ENCODE measurements around the gene NXF2B. TPM values are rescaled to one million over a fixed set of nuclear protein-coding genes. Genes with fewer than 3 reads are reported as not detected.
"Not testable (repeated sequence)": the region's sequence is repeated elsewhere in the genome, so short reads cannot be mapped to it uniquely, and the experiment has no call there.

NXF2B gene
- total RNA-seq, result 1.0 TPM
- long read RNA-seq, result 0 reads

GRCh38 chrX:102439908-102440307 is at the start of gene NXF2B:
TSS of gene NXF2B (minus strand) at chrX:102440008. CDS start at chrX:102380036, 59,972 bp downstream.
- H3K27ac ChIP-seq; DNase-seq; H3K27me3 ChIP-seq (ENCODE audit: low read depth); intact Hi-C loops (cut with DNase I); H3K4me1 ChIP-seq; H3K9me3 ChIP-seq; H3K4me3 ChIP-seq; H3K36me3 ChIP-seq; ATAC-seq: not testable (repeated sequence)

GRCh38 chrX:102478765-102479164 is 39.0 kb upstream of the NXF2B start:
- H3K27me3 ChIP-seq (ENCODE audit: low read depth); intact Hi-C loops (cut with DNase I); H3K4me1 ChIP-seq; H3K4me3 ChIP-seq; ATAC-seq; H3K9me3 ChIP-seq; H3K36me3 ChIP-seq; H3K27ac ChIP-seq; DNase-seq: not testable (repeated sequence)

GRCh38 chrX:102471762-102472220 is 32.0 kb upstream of the NXF2B start, which contains the start of gene TCP11X2:
TSS of gene TCP11X2 (minus strand) at chrX:102471812.
- H3K4me3 ChIP-seq; intact Hi-C loops (cut with DNase I); H3K36me3 ChIP-seq; H3K27ac ChIP-seq; ATAC-seq; H3K27me3 ChIP-seq (ENCODE audit: low read depth); DNase-seq; H3K9me3 ChIP-seq; H3K4me1 ChIP-seq: not testable (repeated sequence)

GRCh38 chrX:102470215-102470614 is 30.4 kb upstream of the NXF2B start:
- ATAC-seq; intact Hi-C loops (cut with DNase I); H3K9me3 ChIP-seq; H3K27me3 ChIP-seq (ENCODE audit: low read depth); H3K4me1 ChIP-seq; H3K36me3 ChIP-seq; H3K4me3 ChIP-seq; DNase-seq; H3K27ac ChIP-seq: not testable (repeated sequence)

- intact Hi-C loops (cut with DNase I); H3K4me3 ChIP-seq; ATAC-seq; H3K27ac ChIP-seq; H3K9me3 ChIP-seq; H3K36me3 ChIP-seq; H3K4me1 ChIP-seq; H3K27me3 ChIP-seq (ENCODE audit: low read depth); DNase-seq: not testable (repeated sequence)
Measured at GRCh38 chrX:102458615-102459014, 18.8 kb upstream of the NXF2B start.

- intact Hi-C loops (cut with DNase I); H3K27me3 ChIP-seq (ENCODE audit: low read depth); ATAC-seq; DNase-seq; H3K9me3 ChIP-seq; H3K4me3 ChIP-seq; H3K4me1 ChIP-seq; H3K27ac ChIP-seq; H3K36me3 ChIP-seq: not testable (repeated sequence)
Measured at GRCh38 chrX:102414493-102414892, 25.3 kb downstream of the NXF2B start.

- H3K9me3 ChIP-seq, result no peaks in the 10 kb centered on the region
- no peaks in the 10 kb centered on the region for H3K27me3 ChIP-seq (ENCODE audit: low read depth)
- DNase-seq, result peak; percentile 41
- no peak overlapping the region for H3K27ac ChIP-seq
- intact Hi-C loops (cut with DNase I), result no loop called here
- no peaks in the 10 kb centered on the region for H3K36me3 ChIP-seq
- H3K4me3 ChIP-seq, result no peak overlapping the region
- no peaks in the 10 kb centered on the region for H3K4me1 ChIP-seq
- peak in 1 of 2 donors; percentile 47 for ATAC-seq
- peak; percentile 70 for TF ChIP-seq CTCF (IDR thresholded peaks at IDR 0.05)
Measured at GRCh38 chrX:102345916-102346315, 93.9 kb downstream of the NXF2B start.

- Histone ChIP-seq H3K4me1 (no peaks in the 10 kb centered on the region), H3K27ac (no peak overlapping the region), H3K4me3 (no peak overlapping the region), H3K36me3 (no peaks in the 10 kb centered on the region), H3K9me3 (no peaks in the 10 kb centered on the region), H3K27me3 (ENCODE audit: low read depth) (no peaks in the 10 kb centered on the region)
- intact Hi-C loops (cut with DNase I), result no loop called here
- ATAC-seq, result no peak
- DNase-seq, result no peak
- TF ChIP-seq CTCF (IDR thresholded peaks at IDR 0.05), result no peak
Measured at GRCh38 chrX:102341867-102342266, 97.9 kb downstream of the NXF2B start.
